WTC11 (cell line): ENCODE results near the gene GRIN2A. TPM values are rescaled to one million over a fixed set of nuclear protein-coding genes. Genes with fewer than 3 reads are reported as not detected.

ENCODE experiments used
- ATAC-seq: fragments of 200-7000 bp; cut with Tn5 transposase; 2 replicates; pipeline ENCODE4 v1.10.0; 2021; ENCODE audit warnings: mild to moderate bottlenecking, moderate library complexity
- CTCF ChIA-PET: fragments of 300-600 bp; sonication (Branson Sonifier 250); formaldehyde crosslinking; loops from one replicate; lab custom pipeline; 2021; ENCODE audit warnings: antibody characterized with exemption; lab: Charles Lee
- POLR2A ChIA-PET: fragments of 350-600 bp; sonication (Branson Sonifier 250); formaldehyde crosslinking; loops from one replicate; lab custom pipeline; 2021; ENCODE audit warnings: antibody characterized with exemption; lab: Charles Lee
- DNase-seq: peaks from one replicate; pipeline ENCODE4 v3.0.0; 2021; ENCODE audit warnings: low spot score
- H3K27ac Mint-ChIP-seq: 2 replicates; pipeline ENCODE4 v1.8.0; 2021; ENCODE audit warnings: mixed read lengths
- H3K27me3 Mint-ChIP-seq: 2 replicates; pipeline ENCODE4 v1.8.0; 2021; ENCODE audit warnings: low read depth, mild to moderate bottlenecking, moderate library complexity, mixed read lengths
- H3K36me3 Mint-ChIP-seq: 2 replicates; pipeline ENCODE4 v1.8.0; 2021; ENCODE audit warnings: mixed read lengths
- H3K4me1 Mint-ChIP-seq: 2 replicates; pipeline ENCODE4 v1.8.0; 2022; ENCODE audit warnings: mixed read lengths
- H3K4me3 Mint-ChIP-seq: 2 replicates; pipeline ENCODE4 v1.8.0; 2021; ENCODE audit warnings: mild to moderate bottlenecking, moderate library complexity, mixed read lengths
- H3K9me3 Mint-ChIP-seq: 2 replicates; pipeline ENCODE4 v1.8.0; 2021; ENCODE audit warnings: mixed read lengths
- FOXJ3 ChIP-seq: sonication (generic); formaldehyde crosslinking; IDR thresholded peaks from 2 replicates; pipeline ENCODE4 v1.9.0; 2021; ENCODE audit warnings: missing genetic modification reagents, mild to moderate bottlenecking, borderline replicate concordance
- HMGA2 ChIP-seq: fragments of 250-450 bp; sonication (Bioruptor Pico); IDR thresholded peaks from 2 replicates; pipeline ENCODE4 v1.4.0; 2021; ENCODE audit warnings: mild to moderate bottlenecking, moderate library complexity
- IRF2 ChIP-seq: sonication (generic); formaldehyde crosslinking; IDR thresholded peaks from 2 replicates; pipeline ENCODE4 v1.8.0; 2022; ENCODE audit warnings: low read depth, missing genetic modification reagents, borderline replicate concordance
- MYBL2 ChIP-seq: sonication (generic); formaldehyde crosslinking; IDR thresholded peaks from 2 replicates; pipeline ENCODE4 v1.8.1; 2023; ENCODE audit warnings: mild to moderate bottlenecking, moderate library complexity, missing genetic modification reagents
- NFATC4 ChIP-seq: fragments of 250-450 bp; sonication (Bioruptor Pico); IDR thresholded peaks from 2 replicates; pipeline ENCODE4 v1.9.0; 2021; ENCODE audit warnings: mild to moderate bottlenecking
- NFE2L1 ChIP-seq: sonication (generic); formaldehyde crosslinking; IDR thresholded peaks from 2 replicates; pipeline ENCODE4 v1.8.1; 2023; ENCODE audit warnings: missing genetic modification reagents
- NR3C1 ChIP-seq: sonication (generic); formaldehyde crosslinking; conservative IDR thresholded peaks from 2 replicates; pipeline ENCODE4 v1.8.1; 2023; ENCODE audit warnings: low read depth, mild to moderate bottlenecking, missing genetic modification reagents
- OVOL2 ChIP-seq: fragments of 250-450 bp; sonication (Bioruptor Pico); IDR thresholded peaks from 2 replicates; pipeline ENCODE4 v1.9.0; 2021; ENCODE audit warnings: mild to moderate bottlenecking, borderline replicate concordance
- RORB ChIP-seq: fragments of 250-450 bp; sonication (Bioruptor Pico); IDR thresholded peaks from 2 replicates; pipeline ENCODE4 v1.9.0; 2021; ENCODE audit warnings: mild to moderate bottlenecking
- SMAD3 ChIP-seq: sonication (generic); formaldehyde crosslinking; IDR thresholded peaks from 2 replicates; pipeline ENCODE4 v1.8.0; 2022; ENCODE audit warnings: missing genetic modification reagents, mild to moderate bottlenecking, borderline replicate concordance
- SMAD4 ChIP-seq: sonication (generic); formaldehyde crosslinking; IDR thresholded peaks from 2 replicates; pipeline ENCODE4 v1.8.0; 2022; ENCODE audit warnings: mild to moderate bottlenecking, missing genetic modification reagents
- TCF7 ChIP-seq: sonication (generic); formaldehyde crosslinking; IDR thresholded peaks from 2 replicates; pipeline ENCODE4 v1.8.0; 2022; ENCODE audit warnings: mild to moderate bottlenecking, low read depth, missing genetic modification reagents, moderate library complexity
- TEAD1 ChIP-seq: sonication (generic); formaldehyde crosslinking; IDR thresholded peaks from 2 replicates; pipeline ENCODE4 v1.8.0; 2022; ENCODE audit warnings: mild to moderate bottlenecking, missing genetic modification reagents
- TEAD4 ChIP-seq: sonication (generic); formaldehyde crosslinking; IDR thresholded peaks from 2 replicates; pipeline ENCODE4 v1.8.0; 2022; ENCODE audit warnings: mild to moderate bottlenecking, missing genetic modification reagents
- ZNF219 ChIP-seq: sonication (generic); formaldehyde crosslinking; IDR thresholded peaks from 2 replicates; pipeline ENCODE4 v1.8.0; 2023; ENCODE audit warnings: missing genetic modification reagents, mild to moderate bottlenecking, borderline replicate concordance
- ZNF396 ChIP-seq: fragments of 250-450 bp; sonication (Bioruptor Pico); IDR thresholded peaks from 2 replicates; pipeline ENCODE4 v1.8.0; 2021; ENCODE audit warnings: mild to moderate bottlenecking, moderate library complexity, borderline replicate concordance
- total RNA-seq: library from RNA; stranded (reverse); gene quantifications from 3 replicates; pipeline ENCODE4 v1.2.3, GENCODE V29; 2021
- TF ChIP-seq, protein P1 (sequence below): sonication (generic); formaldehyde crosslinking; IDR thresholded peaks from 2 replicates; pipeline ENCODE4 v1.8.0; 2022; ENCODE audit warnings: mild to moderate bottlenecking, missing genetic modification reagents
- TF ChIP-seq, protein P2 (sequence below): fragments of 250-450 bp; sonication (Bioruptor Pico); conservative IDR thresholded peaks from 2 replicates; pipeline ENCODE4 v1.9.0; 2021; ENCODE audit warnings: mild to moderate bottlenecking
- TF ChIP-seq, protein P3 (sequence below): sonication (generic); formaldehyde crosslinking; IDR thresholded peaks from 2 replicates; pipeline ENCODE4 v1.8.1; 2022; ENCODE audit warnings: mild to moderate bottlenecking, missing genetic modification reagents, moderate library complexity, borderline replicate concordance
- TF ChIP-seq, protein P4 (sequence below): fragments of 250-450 bp; sonication (Bioruptor Pico); IDR thresholded peaks from 2 replicates; pipeline ENCODE4 v2.1.2; 2022; ENCODE audit warnings: mild to moderate bottlenecking, moderate library complexity
- TF ChIP-seq, protein P5 (sequence below): sonication (generic); formaldehyde crosslinking; IDR thresholded peaks from 2 replicates; pipeline ENCODE4 v1.8.0; 2022; ENCODE audit warnings: mild to moderate bottlenecking, missing genetic modification reagents

Gene GRIN2A
- total RNA-seq, 1 experiment from 2014 or later = 3.5 TPM

DNA sequence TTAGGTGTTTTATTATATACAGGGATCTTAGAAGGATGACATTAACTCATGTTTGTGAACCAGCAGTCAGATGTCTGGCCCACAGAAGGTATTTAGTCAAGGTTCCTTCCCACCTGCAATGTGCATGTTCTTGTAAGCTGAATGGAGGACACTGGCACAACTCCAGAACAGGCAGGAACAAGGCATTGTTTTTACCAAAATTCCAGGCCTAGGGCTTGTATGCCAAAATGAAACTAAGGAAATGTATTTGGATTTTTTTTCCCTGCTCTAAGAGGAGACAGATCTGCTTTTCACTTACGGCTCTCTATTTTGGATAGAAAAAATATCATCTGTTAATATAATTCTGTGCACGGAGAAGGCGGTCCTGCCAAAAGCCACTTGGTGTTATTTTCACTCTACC is 312.5 kb downstream of the GRIN2A start:
- Mint-ChIP-seq H3K36me3 (no peaks in the 10 kb centered on the region), H3K9me3 (no peaks in the 10 kb centered on the region), H3K27me3 (no peaks in the 10 kb centered on the region; the same call in 1 of the 2 replicates), H3K27ac (no peak overlapping the region), H3K4me1 (peaks cover 15% of the 10 kb centered on the region), H3K4me3 (no peak overlapping the region)
- TF ChIP-seq, protein P1, sequence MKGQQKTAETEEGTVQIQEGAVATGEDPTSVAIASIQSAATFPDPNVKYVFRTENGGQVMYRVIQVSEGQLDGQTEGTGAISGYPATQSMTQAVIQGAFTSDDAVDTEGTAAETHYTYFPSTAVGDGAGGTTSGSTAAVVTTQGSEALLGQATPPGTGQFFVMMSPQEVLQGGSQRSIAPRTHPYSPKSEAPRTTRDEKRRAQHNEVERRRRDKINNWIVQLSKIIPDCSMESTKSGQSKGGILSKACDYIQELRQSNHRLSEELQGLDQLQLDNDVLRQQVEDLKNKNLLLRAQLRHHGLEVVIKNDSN = no peak
- TF ChIP-seq ZNF396 (CRISPR knock-in tag) (no peak), HMGA2 (CRISPR knock-in tag) (no peak), IRF2 (CRISPR knock-in tag) (no peak), SMAD3 (no peak), OVOL2 (no peak), NFE2L1 (CRISPR knock-in tag) (no peak), NFATC4 (CRISPR knock-in tag) (no peak), NR3C1 (CRISPR knock-in tag) (no peak)
- TF ChIP-seq, protein P2, sequence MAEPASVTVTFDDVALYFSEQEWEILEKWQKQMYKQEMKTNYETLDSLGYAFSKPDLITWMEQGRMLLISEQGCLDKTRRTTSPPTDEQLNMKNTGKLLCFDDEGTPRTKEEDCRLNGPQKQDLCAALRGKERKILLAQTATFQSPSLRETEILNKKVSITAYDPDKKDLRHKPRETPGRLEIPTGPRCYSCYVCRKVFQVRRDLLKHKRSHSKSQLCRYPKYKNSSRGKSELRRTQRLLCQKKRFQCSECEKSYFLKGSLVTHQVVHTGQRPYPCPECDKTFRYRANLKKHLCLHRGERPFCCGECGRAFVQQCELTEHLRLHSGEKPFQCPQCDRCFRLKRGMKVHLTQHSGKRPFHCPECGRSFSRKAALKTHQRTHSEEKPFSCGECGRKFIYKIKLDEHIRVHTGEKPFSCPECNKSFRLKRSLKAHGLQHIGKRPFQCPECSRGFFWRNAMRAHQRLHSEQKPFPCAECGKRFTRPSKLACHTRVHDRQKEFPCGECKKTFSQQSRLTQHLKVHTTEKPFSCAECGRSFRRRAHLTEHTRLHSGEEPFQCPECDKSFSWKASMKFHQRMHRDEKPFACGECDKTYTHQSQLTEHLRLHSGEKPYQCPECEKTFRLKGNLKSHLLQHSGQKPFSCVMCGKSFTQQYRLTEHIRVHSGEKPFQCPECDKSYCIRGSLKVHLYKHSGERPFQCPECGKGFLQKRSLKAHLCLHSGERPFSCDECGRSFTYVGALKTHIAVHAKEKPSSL = no peak
- TF ChIP-seq, protein P3, sequence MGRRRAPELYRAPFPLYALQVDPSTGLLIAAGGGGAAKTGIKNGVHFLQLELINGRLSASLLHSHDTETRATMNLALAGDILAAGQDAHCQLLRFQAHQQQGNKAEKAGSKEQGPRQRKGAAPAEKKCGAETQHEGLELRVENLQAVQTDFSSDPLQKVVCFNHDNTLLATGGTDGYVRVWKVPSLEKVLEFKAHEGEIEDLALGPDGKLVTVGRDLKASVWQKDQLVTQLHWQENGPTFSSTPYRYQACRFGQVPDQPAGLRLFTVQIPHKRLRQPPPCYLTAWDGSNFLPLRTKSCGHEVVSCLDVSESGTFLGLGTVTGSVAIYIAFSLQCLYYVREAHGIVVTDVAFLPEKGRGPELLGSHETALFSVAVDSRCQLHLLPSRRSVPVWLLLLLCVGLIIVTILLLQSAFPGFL (CRISPR knock-in tag) = no peak
- TF ChIP-seq, protein P4, sequence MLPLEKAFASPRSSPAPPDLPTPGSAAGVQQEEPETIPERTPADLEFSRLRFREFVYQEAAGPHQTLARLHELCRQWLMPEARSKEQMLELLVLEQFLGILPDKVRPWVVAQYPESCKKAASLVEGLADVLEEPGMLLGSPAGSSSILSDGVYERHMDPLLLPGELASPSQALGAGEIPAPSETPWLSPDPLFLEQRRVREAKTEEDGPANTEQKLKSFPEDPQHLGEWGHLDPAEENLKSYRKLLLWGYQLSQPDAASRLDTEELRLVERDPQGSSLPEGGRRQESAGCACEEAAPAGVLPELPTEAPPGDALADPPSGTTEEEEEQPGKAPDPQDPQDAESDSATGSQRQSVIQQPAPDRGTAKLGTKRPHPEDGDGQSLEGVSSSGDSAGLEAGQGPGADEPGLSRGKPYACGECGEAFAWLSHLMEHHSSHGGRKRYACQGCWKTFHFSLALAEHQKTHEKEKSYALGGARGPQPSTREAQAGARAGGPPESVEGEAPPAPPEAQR (CRISPR knock-in tag) = no peak
- TF ChIP-seq, protein P5, sequence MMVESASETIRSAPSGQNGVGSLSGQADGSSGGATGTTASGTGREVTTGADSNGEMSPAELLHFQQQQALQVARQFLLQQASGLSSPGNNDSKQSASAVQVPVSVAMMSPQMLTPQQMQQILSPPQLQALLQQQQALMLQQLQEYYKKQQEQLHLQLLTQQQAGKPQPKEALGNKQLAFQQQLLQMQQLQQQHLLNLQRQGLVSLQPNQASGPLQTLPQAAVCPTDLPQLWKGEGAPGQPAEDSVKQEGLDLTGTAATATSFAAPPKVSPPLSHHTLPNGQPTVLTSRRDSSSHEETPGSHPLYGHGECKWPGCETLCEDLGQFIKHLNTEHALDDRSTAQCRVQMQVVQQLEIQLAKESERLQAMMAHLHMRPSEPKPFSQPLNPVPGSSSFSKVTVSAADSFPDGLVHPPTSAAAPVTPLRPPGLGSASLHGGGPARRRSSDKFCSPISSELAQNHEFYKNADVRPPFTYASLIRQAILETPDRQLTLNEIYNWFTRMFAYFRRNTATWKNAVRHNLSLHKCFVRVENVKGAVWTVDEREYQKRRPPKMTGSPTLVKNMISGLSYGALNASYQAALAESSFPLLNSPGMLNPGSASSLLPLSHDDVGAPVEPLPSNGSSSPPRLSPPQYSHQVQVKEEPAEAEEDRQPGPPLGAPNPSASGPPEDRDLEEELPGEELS = no peak
- DNase-seq (no peak), ATAC-seq (no peak)
- CTCF ChIA-PET = no interaction called here
- POLR2A ChIA-PET = interaction anchor here (0.6 kb wide), 1 partner anchor 694 kb away, joined by 4 read pairs; no protein-coding TSS in a partner anchor

DNA sequence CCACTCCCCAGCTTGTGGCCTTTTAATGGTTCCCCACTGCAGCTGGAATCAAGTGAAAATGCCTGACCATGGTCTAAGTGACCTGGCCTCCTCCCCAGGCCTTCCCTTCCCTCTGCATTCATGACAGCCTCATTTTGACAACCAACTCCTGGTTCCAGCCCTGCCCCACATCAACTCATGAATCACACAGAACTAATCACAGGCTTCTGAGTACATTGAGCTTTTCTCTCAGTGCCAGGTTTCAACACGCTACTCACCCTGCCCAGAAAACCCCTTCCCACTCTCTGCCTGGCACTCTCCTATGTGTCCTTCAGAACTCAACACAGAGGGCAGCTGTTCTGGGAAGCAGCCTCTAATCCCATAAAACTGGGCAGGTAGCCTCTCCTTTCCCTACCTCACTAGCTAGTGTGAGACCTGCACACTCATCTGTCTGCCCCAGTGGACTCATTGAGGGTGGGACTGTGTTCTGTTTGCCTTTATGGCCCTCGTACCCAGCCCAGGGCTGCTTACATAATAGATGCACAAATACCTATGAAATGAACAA is 313.6 kb downstream of the GRIN2A start:
- POLR2A ChIA-PET = no interaction called here
- no peak overlapping the region for H3K4me3 Mint-ChIP-seq

DNA sequence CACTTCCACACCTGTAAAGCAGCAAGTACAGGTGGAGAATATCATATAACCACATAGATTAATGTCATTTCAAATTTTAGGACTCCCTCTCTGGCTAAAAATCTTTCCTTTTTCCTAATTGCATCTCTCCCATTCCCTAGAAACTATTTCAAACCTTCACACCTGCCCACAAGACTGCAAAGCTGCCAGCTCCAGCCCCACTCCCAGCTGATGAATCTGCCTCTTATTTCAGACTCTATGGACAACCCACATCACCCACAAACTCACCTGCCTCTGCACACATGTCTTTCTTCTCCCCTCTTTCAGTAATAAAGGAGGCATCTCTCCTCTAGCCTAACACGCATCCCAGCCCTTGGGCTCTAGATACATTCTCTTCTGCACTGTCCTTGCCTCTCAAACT is 315.1 kb downstream of the GRIN2A start:
- Mint-ChIP-seq H3K27ac (no peak overlapping the region), H3K4me3 (no peak overlapping the region), H3K9me3 (no peaks in the 10 kb centered on the region), H3K4me1 (no peaks in the 10 kb centered on the region), H3K36me3 (no peaks in the 10 kb centered on the region), H3K27me3 (no peaks in the 10 kb centered on the region)
- DNase-seq (no peak), ATAC-seq (no peak)
- POLR2A ChIA-PET = no interaction called here
- TF ChIP-seq FOXJ3 (CRISPR knock-in tag) = no peak
- TF ChIP-seq SMAD4 (CRISPR knock-in tag) = no peak
- no peak for TF ChIP-seq TEAD1 (CRISPR knock-in tag)
- TF ChIP-seq ZNF219 (CRISPR knock-in tag) = no peak
- no peak for TF ChIP-seq TCF7 (CRISPR knock-in tag)
- no peak for TF ChIP-seq RORB (CRISPR knock-in tag)
- no peak for TF ChIP-seq TEAD4 (CRISPR knock-in tag)
- TF ChIP-seq MYBL2 = no peak
- no peak for TF ChIP-seq OVOL2
- TF ChIP-seq IRF2 (CRISPR knock-in tag) = no peak
- TF ChIP-seq, protein P5 = no peak
- CTCF ChIA-PET = no interaction called here

More for the DNA sequence above, 313.6 kb downstream of the GRIN2A start:
- no peak overlapping the region for H3K27ac Mint-ChIP-seq
- no peaks in the 10 kb centered on the region for H3K9me3 Mint-ChIP-seq
- ATAC-seq (no peak), DNase-seq (no peak)
- no peak for TF ChIP-seq HMGA2 (CRISPR knock-in tag)
- CTCF ChIA-PET = no interaction called here
- no peaks in the 10 kb centered on the region; the same call in 1 of the 2 replicates for H3K27me3 Mint-ChIP-seq
- H3K4me1 Mint-ChIP-seq = peaks cover 4% of the 10 kb centered on the region
- H3K36me3 Mint-ChIP-seq = no peaks in the 10 kb centered on the region
